ENCODE results near the gene RBM14. TPM values are rescaled to one million over a fixed set of nuclear protein-coding genes. Genes with fewer than 3 reads are reported as not detected.

RBM14 gene
- total and polyA plus RNA-seq, 9 of the 15 experiments (the other 6 are each of a cell fraction or from before 2014, with no cell fraction given), result 5.5 to 131 (median 42.6) TPM

- TF ChIP-seq MEF2A (IDR thresholded peaks at IDR 0.05; ENCODE audit: control insufficient read depth, low read depth, low read length), result no peak
- TF ChIP-seq, protein P1, sequence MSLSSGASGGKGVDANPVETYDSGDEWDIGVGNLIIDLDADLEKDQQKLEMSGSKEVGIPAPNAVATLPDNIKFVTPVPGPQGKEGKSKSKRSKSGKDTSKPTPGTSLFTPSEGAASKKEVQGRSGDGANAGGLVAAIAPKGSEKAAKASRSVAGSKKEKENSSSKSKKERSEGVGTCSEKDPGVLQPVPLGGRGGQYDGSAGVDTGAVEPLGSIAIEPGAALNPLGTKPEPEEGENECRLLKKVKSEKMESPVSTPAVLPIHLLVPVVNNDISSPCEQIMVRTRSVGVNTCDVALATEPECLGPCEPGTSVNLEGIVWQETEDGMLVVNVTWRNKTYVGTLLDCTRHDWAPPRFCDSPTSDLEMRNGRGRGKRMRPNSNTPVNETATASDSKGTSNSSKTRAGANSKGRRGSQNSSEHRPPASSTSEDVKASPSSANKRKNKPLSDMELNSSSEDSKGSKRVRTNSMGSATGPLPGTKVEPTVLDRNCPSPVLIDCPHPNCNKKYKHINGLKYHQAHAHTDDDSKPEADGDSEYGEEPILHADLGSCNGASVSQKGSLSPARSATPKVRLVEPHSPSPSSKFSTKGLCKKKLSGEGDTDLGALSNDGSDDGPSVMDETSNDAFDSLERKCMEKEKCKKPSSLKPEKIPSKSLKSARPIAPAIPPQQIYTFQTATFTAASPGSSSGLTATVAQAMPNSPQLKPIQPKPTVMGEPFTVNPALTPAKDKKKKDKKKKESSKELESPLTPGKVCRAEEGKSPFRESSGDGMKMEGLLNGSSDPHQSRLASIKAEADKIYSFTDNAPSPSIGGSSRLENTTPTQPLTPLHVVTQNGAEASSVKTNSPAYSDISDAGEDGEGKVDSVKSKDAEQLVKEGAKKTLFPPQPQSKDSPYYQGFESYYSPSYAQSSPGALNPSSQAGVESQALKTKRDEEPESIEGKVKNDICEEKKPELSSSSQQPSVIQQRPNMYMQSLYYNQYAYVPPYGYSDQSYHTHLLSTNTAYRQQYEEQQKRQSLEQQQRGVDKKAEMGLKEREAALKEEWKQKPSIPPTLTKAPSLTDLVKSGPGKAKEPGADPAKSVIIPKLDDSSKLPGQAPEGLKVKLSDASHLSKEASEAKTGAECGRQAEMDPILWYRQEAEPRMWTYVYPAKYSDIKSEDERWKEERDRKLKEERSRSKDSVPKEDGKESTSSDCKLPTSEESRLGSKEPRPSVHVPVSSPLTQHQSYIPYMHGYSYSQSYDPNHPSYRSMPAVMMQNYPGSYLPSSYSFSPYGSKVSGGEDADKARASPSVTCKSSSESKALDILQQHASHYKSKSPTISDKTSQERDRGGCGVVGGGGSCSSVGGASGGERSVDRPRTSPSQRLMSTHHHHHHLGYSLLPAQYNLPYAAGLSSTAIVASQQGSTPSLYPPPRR (CRISPR knock-in tag; IDR thresholded peaks at IDR 0.05; ENCODE audit: borderline replicate concordance), result no peak
- TF ChIP-seq RBM39 (optimal IDR thresholded peaks at IDR 0.05; ENCODE audit: low read depth, low read length), result no peak
- no peak for TF ChIP-seq ZBTB26 (CRISPR knock-in tag; IDR thresholded peaks at IDR 0.05)
- TF ChIP-seq CC2D1A (IDR thresholded peaks at IDR 0.05), result no peak
- TF ChIP-seq, protein P2, sequence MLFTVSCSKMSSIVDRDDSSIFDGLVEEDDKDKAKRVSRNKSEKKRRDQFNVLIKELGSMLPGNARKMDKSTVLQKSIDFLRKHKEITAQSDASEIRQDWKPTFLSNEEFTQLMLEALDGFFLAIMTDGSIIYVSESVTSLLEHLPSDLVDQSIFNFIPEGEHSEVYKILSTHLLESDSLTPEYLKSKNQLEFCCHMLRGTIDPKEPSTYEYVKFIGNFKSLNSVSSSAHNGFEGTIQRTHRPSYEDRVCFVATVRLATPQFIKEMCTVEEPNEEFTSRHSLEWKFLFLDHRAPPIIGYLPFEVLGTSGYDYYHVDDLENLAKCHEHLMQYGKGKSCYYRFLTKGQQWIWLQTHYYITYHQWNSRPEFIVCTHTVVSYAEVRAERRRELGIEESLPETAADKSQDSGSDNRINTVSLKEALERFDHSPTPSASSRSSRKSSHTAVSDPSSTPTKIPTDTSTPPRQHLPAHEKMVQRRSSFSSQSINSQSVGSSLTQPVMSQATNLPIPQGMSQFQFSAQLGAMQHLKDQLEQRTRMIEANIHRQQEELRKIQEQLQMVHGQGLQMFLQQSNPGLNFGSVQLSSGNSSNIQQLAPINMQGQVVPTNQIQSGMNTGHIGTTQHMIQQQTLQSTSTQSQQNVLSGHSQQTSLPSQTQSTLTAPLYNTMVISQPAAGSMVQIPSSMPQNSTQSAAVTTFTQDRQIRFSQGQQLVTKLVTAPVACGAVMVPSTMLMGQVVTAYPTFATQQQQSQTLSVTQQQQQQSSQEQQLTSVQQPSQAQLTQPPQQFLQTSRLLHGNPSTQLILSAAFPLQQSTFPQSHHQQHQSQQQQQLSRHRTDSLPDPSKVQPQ (CRISPR knock-in tag; IDR thresholded peaks at IDR 0.05; ENCODE audit: borderline replicate concordance), result no peak
- TF ChIP-seq ATF3 (IDR thresholded peaks at IDR 0.05), result peak; percentile 28; the same call in 1 of the 2 replicates
- 0 out of 2 replicates have a peak, but pooled peaks have one; percentile 36 for TF ChIP-seq ATF3 (CRISPR knock-in tag; conservative IDR thresholded peaks at IDR 0.05)
- TF ChIP-seq ZNF197 (CRISPR knock-in tag; IDR thresholded peaks at IDR 0.05; ENCODE audit: low read depth), result no peak
- TF ChIP-seq ZFP30 (CRISPR knock-in tag; IDR thresholded peaks at IDR 0.05; ENCODE audit: borderline replicate concordance), result no peak
- TF ChIP-seq JUNB (CRISPR knock-in tag; conservative IDR thresholded peaks at IDR 0.05), result no peak
- TF ChIP-seq HES1 (IDR thresholded peaks at IDR 0.05; ENCODE audit: low read depth), result peak; percentile 81
- TF ChIP-seq SNIP1 (IDR thresholded peaks at IDR 0.05; ENCODE audit: low read depth), result no peak
- no peak for TF ChIP-seq SIRT6 (IDR thresholded peaks at IDR 0.05; ENCODE audit: low read depth, low read length)
Measured at GRCh38 chr11:66568124-66568916, 48.1 kb upstream of the RBM14 start, which contains the start of gene CTSF (continued).

Measured in K562 (cell line).